HG03175 (cell line): ENCODE data around the gene NTN1.
"Not testable (repeated sequence)": the region's sequence is repeated elsewhere in the genome, so short reads cannot be mapped to it uniquely, and the experiment has no call there.

Experiments used
- ATAC-seq: cut with Tn5 transposase; IDR thresholded peaks from one replicate; pipeline ENCODE4 v1.9.1; 2021; ENCODE audit warnings: mild to moderate bottlenecking, moderate library complexity; ENCODE audit not compliant: unreplicated experiment

The NTN1 gene

GRCh38 chr17:9080296-9080914 is 59.1 kb downstream of the NTN1 start:
- ATAC-seq: no peak

- ATAC-seq: no peak
Observed at GRCh38 chr17:9080983-9081382, 59.7 kb downstream of the NTN1 start.

GRCh38 chr17:9086577-9086976 is 65.3 kb downstream of the NTN1 start:
- no peak for ATAC-seq

GRCh38 chr17:9087921-9088320 is 66.6 kb downstream of the NTN1 start:
- ATAC-seq: no peak

- ATAC-seq: no peak
Observed at GRCh38 chr17:9090641-9091096, 69.4 kb downstream of the NTN1 start.

GRCh38 chr17:9094193-9094592 is 72.9 kb downstream of the NTN1 start:
- no peak for ATAC-seq

- ATAC-seq: no peak
Observed at GRCh38 chr17:9095390-9095789, 74.1 kb downstream of the NTN1 start.

GRCh38 chr17:9098242-9098825 is 77.0 kb downstream of the NTN1 start:
- no peak for ATAC-seq

- no peak for ATAC-seq
Observed at GRCh38 chr17:9101356-9101755, 80.0 kb downstream of the NTN1 start.

- not testable (repeated sequence) for ATAC-seq
Observed at GRCh38 chr17:9103193-9103592, 81.9 kb downstream of the NTN1 start.

GRCh38 chr17:9104370-9105041 is 83.2 kb downstream of the NTN1 start:
- no peak for ATAC-seq

GRCh38 chr17:9105068-9105868 is 84.0 kb downstream of the NTN1 start:
- ATAC-seq: no peak

- not testable (repeated sequence) for ATAC-seq
Observed at GRCh38 chr17:9106278-9106677, 85.0 kb downstream of the NTN1 start.

- ATAC-seq: no peak
Observed at GRCh38 chr17:9107527-9107926, 86.2 kb downstream of the NTN1 start.

GRCh38 chr17:9108146-9108545 is 86.8 kb downstream of the NTN1 start:
- no peak for ATAC-seq

GRCh38 chr17:9109933-9110332 is 88.6 kb downstream of the NTN1 start:
- no peak for ATAC-seq

GRCh38 chr17:9110501-9110900 is 89.2 kb downstream of the NTN1 start:
- ATAC-seq: no peak

GRCh38 chr17:9115214-9116191 is 94.2 kb downstream of the NTN1 start:
- ATAC-seq: no peak

GRCh38 chr17:9116311-9116835 is 95.1 kb downstream of the NTN1 start:
- no peak for ATAC-seq
